Measurements from ENCODE around the gene CAPN11.

DNA sequence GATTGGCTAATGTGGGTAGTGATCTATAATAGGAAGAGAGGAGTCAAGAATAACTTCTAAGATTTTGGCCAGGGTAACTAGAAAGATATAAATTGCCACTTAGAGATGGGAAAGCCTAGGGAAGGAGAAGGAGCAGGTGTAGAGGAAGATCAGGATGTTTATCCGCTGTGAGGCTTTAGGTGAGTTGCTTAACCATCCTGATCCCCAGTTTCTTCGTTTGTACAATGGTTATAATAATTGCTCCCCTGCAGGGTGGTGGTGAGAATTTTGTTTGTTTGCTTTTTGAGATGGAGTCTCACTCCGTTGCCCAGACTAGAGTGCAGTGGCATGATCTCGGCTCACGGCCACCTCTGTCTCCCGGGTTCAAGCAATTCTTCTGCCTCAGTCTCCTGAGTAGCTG is 55.7 kb downstream of the CAPN11 start:
- TF ChIP-seq POLR2A (IDR thresholded peaks at IDR 0.05), result no peak
- TF ChIP-seq, protein P1, sequence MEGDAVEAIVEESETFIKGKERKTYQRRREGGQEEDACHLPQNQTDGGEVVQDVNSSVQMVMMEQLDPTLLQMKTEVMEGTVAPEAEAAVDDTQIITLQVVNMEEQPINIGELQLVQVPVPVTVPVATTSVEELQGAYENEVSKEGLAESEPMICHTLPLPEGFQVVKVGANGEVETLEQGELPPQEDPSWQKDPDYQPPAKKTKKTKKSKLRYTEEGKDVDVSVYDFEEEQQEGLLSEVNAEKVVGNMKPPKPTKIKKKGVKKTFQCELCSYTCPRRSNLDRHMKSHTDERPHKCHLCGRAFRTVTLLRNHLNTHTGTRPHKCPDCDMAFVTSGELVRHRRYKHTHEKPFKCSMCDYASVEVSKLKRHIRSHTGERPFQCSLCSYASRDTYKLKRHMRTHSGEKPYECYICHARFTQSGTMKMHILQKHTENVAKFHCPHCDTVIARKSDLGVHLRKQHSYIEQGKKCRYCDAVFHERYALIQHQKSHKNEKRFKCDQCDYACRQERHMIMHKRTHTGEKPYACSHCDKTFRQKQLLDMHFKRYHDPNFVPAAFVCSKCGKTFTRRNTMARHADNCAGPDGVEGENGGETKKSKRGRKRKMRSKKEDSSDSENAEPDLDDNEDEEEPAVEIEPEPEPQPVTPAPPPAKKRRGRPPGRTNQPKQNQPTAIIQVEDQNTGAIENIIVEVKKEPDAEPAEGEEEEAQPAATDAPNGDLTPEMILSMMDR (IDR thresholded peaks at IDR 0.05), result no peak
- no peak for TF ChIP-seq POLR2AphosphoS5 (IDR thresholded peaks at IDR 0.05; ENCODE audit: insufficient read depth in 1 of 2, low read depth in 1 of 2)

All from vagina (tissue), 2 donors.